Nephron (organoid): Measurements from ENCODE around the gene VIT.
"Not testable (repeated sequence)": the region's sequence is repeated elsewhere in the genome, so short reads cannot be mapped to it uniquely, and the experiment has no call there.

Source experiments
- H3K27ac Mint-ChIP-seq, 3 experiments: 2 replicates each; pipeline ENCODE4 v1.8.0; 2020; ENCODE audit warnings: mixed read lengths in 3 of 3, mild to moderate bottlenecking in 2 of 3, moderate library complexity in 1 of 3
- H3K27me3 Mint-ChIP-seq: 2 replicates; pipeline ENCODE4 v1.8.0; 2021; ENCODE audit warnings: low read depth, mild to moderate bottlenecking, moderate library complexity, mixed read lengths
- H3K36me3 Mint-ChIP-seq: 2 replicates; pipeline ENCODE4 v1.8.0; 2020; ENCODE audit warnings: low read depth, mixed read lengths
- H3K4me1 Mint-ChIP-seq: 2 replicates; pipeline ENCODE4 v1.8.0; 2020; ENCODE audit warnings: mixed read lengths
- H3K4me3 Mint-ChIP-seq, 3 experiments: 2 replicates each; pipeline ENCODE4 v1.8.0; 2020; ENCODE audit warnings: mild to moderate bottlenecking in 3 of 3, mixed read lengths in 3 of 3, moderate library complexity in 2 of 3
- H3K9me3 Mint-ChIP-seq: 2 replicates; pipeline ENCODE4 v1.8.0; 2020; ENCODE audit warnings: mixed read lengths
- CTCF ChIP-seq, 3 experiments: fragments of 200-600 bp; sonication (generic); IDR thresholded peaks; one replicate each; pipeline ENCODE4 v1.5.0; 2021; ENCODE audit warnings: antibody characterized with exemption in 3 of 3; ENCODE audit not compliant: unreplicated experiment in 3 of 3

VIT gene

GRCh38 chr2:36820942-36821605 is 124.6 kb downstream of the VIT start:
- H3K4me3 Mint-ChIP-seq, result no peak overlapping the region
- H3K36me3 Mint-ChIP-seq, result no peaks in the 10 kb centered on the region
- no peak overlapping the region for H3K27ac Mint-ChIP-seq
- H3K9me3 Mint-ChIP-seq, result no peaks in the 10 kb centered on the region
- TF ChIP-seq CTCF (IDR thresholded peaks at IDR 0.05; ENCODE audit: unreplicated experiment in 3 of 3), result no peak
- peaks cover 11% of the 10 kb centered on the region for H3K27me3 Mint-ChIP-seq
- H3K4me1 Mint-ChIP-seq, result no peaks in the 10 kb centered on the region

GRCh38 chr2:36823862-36824261 is 127.4 kb downstream of the VIT start:
- Mint-ChIP-seq H3K27ac (no peak overlapping the region), H3K36me3 (no peaks in the 10 kb centered on the region), H3K4me3 (no peak overlapping the region), H3K4me1 (no peaks in the 10 kb centered on the region), H3K9me3 (no peaks in the 10 kb centered on the region), H3K27me3 (peaks cover 8% of the 10 kb centered on the region)
- TF ChIP-seq CTCF (IDR thresholded peaks at IDR 0.05; ENCODE audit: unreplicated experiment in 3 of 3), result no peak

- no peaks in the 10 kb centered on the region for H3K9me3 Mint-ChIP-seq
- peaks cover 5% of the 10 kb centered on the region for H3K27me3 Mint-ChIP-seq
- TF ChIP-seq CTCF (IDR thresholded peaks at IDR 0.05; ENCODE audit: unreplicated experiment in 3 of 3), result no peak
- H3K4me1 Mint-ChIP-seq, result no peaks in the 10 kb centered on the region
- no peak overlapping the region for H3K4me3 Mint-ChIP-seq
- no peaks in the 10 kb centered on the region for H3K36me3 Mint-ChIP-seq
- H3K27ac Mint-ChIP-seq, result no peak overlapping the region
Observed at GRCh38 chr2:36824273-36824672, 127.8 kb downstream of the VIT start.

- not testable (repeated sequence) for H3K9me3 Mint-ChIP-seq, H3K4me1 Mint-ChIP-seq, H3K27ac Mint-ChIP-seq
Observed at GRCh38 chr2:36824683-36825082, 128.2 kb downstream of the VIT start.

GRCh38 chr2:36831185-36831584 is 134.7 kb downstream of the VIT start:
- Mint-ChIP-seq H3K4me3 (no peak overlapping the region), H3K4me1 (no peaks in the 10 kb centered on the region), H3K9me3 (peaks cover 2% of the 10 kb centered on the region), H3K27me3 (no peaks in the 10 kb centered on the region), H3K36me3 (no peaks in the 10 kb centered on the region), H3K27ac (no peak overlapping the region)
- no peak for TF ChIP-seq CTCF (IDR thresholded peaks at IDR 0.05; ENCODE audit: unreplicated experiment in 3 of 3)

More at GRCh38 chr2:36824683-36825082, 128.2 kb downstream of the VIT start:
- not testable (repeated sequence) for H3K4me3 Mint-ChIP-seq, H3K27me3 Mint-ChIP-seq, H3K36me3 Mint-ChIP-seq

- H3K27ac Mint-ChIP-seq, result no peak overlapping the region
- no peaks in the 10 kb centered on the region for H3K27me3 Mint-ChIP-seq
Observed at GRCh38 chr2:36834203-36834602, 137.7 kb downstream of the VIT start.

More at GRCh38 chr2:36834203-36834602, 137.7 kb downstream of the VIT start:
- H3K4me3 Mint-ChIP-seq, result no peak overlapping the region
- H3K9me3 Mint-ChIP-seq, result peaks cover 2% of the 10 kb centered on the region
- no peak for TF ChIP-seq CTCF (IDR thresholded peaks at IDR 0.05; ENCODE audit: unreplicated experiment in 3 of 3)
- H3K4me1 Mint-ChIP-seq, result no peaks in the 10 kb centered on the region
- H3K36me3 Mint-ChIP-seq, result no peaks in the 10 kb centered on the region
